HG03159 (cell line): ENCODE data around the gene DYRK3.
"Not testable (repeated sequence)": the region's sequence is repeated elsewhere in the genome, so short reads cannot be mapped to it uniquely, and the experiment has no call there.

Experiments
- ATAC-seq: cut with Tn5 transposase; IDR thresholded peaks from one replicate; pipeline ENCODE4 v1.9.1; 2021; ENCODE audit warnings: mild to moderate bottlenecking, moderate library complexity; ENCODE audit not compliant: unreplicated experiment

Gene DYRK3

DNA sequence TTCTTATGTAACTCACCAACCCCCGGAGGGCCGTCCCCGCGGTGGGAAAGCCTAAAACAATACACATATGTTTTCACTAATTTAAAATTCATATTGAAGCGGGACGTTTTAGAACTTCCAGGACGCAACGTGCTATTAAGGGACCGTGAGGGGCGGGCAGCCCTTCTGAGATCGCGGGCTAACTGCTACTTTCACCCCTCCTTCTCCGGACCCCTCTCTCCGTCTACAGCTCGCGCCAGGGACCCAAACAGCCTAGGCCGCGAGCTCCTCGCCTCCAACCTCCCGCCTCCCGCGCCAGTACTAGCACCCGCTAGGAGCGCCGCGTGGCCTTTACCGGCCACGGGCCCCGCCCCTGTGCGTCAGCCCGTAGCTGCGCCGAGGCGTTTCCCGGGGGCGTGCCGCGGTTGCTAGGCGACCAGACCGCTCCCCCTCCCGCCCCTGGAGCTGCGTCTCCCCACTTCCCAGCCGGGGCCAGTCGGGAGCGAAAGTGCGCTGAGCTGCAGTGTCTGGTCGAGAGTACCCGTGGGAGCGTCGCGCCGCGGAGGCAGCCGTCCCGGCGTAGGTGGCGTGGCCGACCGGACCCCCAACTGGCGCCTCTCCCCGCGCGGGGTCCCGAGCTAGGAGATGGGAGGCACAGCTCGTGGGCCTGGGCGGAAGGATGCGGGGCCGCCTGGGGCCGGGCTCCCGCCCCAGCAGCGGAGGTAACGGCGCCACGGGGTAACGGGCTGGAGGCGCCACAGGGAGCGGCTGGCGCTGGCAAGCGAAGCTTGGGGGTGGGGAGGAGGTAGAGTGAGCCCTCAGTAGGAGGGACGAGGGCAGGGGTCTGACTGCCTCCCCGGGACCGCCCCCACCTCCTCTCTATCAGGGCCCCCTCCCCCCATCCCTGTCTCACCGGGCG, at the start of gene DYRK3:
Gene DYRK3 (plus strand): TSS at position 457 of the 898 bp plus-strand sequence. CDS start 168 bp downstream, at position 625.
- peak; percentile 87 for ATAC-seq

DNA sequence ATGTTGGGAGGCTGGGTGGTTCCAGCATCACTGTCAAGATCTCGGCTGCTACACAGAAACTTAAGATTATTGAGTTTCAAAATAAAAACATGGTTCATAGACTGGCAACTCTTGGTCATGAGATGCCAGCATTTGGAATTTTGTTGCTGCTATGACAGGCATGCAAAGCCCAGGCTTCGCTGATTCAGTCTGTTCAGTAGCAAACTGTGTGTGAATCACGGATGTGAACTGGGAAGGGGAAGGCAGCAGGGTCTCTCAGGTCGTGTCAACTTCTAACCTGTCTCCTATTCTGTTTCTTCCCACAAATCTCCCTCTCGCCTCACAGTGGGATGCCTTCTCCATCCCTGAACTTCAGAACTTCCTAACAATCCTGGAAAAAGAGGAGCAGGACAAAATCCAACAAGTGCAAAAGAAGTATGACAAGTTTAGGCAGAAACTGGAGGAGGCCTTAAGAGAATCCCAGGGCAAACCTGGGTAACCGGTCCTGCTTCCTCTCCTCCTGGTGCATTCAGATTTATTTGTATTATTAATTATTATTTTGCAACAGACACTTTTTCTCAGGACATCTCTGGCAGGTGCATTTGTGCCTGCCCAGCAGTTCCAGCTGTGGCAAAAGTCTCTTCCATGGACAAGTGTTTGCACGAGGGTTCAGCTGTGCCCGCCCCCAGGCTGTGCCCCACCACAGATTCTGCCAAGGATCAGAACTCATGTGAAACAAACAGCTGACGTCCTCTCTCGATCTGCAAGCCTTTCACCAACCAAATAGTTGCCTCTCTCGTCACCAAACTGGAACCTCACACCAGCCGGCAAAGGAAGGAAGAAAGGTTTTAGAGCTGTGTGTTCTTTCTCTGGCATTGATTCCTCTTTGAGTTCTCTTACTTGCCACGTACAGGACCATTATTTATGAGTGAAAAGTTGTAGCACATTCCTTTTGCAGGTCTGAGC, 48.6 kb upstream of the DYRK3 start:
- ATAC-seq, result no peak

DNA sequence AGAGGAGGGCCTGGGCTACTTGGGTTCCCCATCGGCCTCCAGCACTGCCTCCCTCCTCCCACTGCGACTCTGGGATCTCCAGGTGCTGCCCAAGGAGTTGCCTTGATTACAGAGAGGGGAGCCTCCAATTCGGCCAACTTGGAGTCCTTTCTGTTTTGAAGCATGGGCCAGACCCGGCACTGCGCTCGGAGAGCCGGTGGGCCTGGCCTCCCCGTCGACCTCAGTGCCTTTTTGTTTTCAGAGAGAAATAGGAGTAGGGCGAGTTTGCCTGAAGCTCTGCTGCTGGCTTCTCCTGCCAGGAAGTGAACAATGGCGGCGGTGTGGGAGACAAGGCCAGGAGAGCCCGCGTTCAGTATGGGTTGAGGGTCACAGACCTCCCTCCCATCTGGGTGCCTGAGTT, 47.4 kb upstream of the DYRK3 start:
- ATAC-seq, result no peak

DNA sequence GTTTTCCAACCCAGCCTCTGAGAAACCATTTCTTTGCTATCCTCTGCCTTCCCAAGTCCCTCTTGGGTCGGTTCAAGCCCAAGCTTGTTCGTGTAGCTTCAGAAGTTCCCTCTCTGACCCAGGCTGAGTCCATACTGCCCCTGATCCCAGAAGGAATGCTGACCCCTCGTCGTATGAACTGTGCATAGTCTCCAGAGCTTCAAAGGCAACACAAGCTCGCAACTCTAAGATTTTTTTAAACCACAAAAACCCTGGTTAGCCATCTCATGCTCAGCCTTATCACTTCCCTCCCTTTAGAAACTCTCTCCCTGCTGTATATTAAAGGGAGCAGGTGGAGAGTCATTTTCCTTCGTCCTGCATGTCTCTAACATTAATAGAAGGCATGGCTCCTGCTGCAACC, 46.8 kb upstream of the DYRK3 start:
- ATAC-seq, result no peak

DNA sequence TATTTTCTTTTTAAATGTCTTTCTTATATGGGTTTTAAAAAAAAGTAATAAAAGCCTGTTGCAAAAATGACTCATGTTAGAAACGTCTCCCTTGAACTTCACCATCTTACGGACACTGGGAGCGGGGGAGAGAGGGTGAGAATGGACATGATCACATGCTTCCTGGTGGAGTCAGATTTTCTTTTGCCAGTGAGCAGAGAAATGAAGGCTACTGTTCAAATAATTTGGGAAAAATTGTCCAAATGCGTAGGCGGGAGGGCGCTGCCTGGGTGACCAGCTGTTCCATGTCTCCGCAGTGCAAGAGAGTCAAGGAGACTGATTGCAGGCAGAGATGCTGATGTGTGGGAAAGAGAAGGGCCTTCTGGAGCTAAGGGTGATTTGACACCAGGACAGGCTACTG, 46.1 kb upstream of the DYRK3 start:
- no peak for ATAC-seq

DNA sequence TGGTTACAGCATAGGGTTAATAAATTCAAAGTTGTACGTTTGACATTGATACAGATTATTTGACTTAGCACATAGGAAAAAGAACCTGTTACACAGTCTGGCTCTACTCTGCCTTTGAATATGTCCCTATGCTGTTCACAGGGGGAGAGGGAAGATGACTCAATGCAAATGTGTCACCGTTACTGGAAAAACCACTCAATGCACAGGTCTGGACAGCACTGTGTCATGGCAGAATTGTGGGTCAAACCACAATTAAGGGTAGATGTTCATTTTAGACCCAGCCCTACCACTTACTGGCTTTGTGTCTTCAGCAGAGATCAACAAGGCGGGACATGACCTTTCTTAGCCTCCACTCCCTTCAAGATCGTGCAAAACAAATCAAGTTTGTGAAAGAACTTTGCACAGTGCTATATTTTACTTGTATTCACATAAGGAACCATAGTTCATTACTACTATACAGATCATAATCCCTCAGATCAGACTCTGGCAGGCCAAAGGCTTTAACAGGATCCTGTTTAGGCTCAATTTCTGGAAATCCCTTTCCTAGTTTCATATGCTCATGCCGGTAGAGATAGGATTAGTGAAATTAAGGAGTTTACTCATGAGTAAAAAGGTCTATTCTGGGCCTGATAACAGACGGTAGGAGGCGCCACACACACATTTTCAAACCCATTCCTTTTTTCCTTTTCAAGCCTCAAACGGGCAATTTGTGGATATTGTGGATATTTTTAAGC, 45.1 kb upstream of the DYRK3 start:
- peak; percentile 53 for ATAC-seq

DNA sequence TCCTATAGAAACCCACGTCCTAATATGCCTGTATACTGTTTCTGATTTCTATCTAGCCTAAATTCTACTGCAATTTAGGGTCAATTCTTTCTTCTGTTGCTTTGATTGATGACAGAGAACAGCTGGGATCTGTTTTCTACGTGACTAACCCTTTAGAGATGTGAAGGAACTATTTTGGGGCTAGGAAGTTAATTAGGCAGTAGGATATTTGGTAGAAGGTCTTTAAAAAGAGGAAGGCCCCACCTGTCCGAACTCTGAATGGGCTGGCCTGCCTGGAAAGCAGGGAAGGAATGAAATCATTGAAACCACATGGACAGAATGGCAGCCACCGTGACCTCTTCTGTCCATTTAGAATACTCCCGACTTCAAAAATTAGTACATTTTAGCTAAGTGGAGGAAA, 44.1 kb upstream of the DYRK3 start:
- no peak for ATAC-seq

DNA sequence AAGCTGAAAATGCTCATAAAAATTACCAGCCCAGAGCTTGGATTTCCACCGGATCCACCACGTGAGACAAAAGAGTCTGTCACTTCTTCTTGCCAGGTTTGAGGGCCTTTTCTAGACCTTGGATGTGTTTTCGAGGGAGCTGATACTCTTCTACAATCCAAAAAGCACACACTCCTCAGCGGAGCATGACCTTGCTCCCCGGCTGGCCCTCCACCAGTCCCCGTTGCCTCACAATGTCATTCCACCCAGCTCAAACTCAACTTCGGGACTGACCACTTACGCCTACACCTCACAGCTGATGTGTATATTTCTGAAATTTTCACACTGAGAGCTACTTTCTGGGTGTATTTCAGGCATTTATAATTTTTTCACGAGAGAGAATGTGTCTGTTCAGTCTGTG, 43.6 kb upstream of the DYRK3 start:
- no peak for ATAC-seq

DNA sequence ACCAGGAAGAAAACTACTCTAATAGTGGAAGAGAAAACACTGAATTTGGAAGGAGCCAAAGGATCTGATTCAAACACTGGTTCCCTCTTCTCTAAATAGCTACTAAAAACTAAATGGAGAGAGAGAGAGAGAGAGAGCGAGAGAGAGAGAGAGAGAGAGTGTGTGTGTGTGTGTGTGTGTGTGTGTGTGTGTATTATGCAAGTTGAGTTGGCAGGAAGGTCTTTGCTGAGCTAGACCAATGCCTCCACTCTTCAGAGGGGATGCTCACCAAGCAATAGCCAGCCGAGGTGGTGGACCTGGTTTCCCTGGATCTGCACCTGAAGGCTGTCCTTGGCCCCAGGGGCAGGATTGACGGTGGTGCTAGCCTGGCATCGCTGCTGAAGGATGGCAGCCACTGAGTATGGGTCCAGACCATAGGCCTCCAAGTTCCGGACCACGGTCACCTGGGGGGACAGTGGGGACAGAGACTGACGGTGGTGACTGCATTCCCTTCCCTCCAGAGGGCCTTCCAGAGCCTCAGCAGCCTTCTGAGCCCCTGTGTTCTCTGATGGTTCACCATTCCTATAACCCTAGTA, 41.9 kb upstream of the DYRK3 start:
- no peak for ATAC-seq

DNA sequence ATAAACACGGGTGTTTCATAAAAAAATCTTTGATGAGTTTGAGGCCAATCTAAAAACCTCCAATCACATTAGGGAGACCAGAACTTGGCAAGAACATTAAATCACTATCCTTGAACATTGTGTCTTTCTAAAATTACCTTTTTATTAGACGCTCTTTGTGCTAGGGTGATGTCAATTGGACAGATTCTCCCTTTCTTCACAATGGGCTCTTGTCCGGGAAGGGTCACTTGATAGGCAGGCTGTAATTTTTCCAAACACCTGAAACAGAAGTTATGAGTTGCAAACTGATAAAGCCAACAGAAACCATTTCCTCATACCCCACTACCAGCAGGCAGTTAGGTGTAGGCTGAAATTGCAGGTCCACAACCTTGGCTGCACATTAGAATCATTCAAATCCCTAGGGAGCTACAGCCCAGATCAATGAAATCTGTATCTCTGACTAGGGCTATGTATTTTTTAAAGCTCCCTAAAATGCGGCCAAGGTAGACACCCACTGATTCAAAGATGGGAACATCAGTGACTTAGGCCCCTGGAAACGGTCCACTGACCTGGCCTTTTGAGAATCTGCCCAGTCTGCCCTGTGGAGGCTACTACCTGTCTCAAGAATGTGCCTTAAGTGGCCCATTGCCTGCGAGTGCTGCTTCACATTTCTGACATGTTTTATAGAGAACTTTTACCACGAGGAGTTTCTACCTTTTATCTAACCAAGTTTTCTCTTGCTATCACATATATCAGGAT, 39.6 kb upstream of the DYRK3 start:
- no peak for ATAC-seq

DNA sequence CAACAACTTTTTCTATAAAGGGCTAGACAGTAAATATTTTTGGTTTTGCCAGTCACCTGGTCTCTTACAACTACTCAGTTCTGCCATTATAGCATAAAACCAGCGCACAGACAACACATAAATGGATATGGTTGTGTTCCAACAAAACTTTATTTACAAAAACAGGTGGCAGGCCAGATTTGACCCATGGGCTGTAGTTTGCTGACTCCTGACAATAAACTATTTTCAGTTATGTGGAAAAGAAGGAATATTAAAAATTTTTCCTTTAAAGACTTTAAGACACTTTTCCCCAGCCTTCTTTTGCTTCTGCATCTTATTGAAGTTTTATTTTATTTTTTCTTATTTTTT, 39.0 kb upstream of the DYRK3 start:
- ATAC-seq, result no peak

DNA sequence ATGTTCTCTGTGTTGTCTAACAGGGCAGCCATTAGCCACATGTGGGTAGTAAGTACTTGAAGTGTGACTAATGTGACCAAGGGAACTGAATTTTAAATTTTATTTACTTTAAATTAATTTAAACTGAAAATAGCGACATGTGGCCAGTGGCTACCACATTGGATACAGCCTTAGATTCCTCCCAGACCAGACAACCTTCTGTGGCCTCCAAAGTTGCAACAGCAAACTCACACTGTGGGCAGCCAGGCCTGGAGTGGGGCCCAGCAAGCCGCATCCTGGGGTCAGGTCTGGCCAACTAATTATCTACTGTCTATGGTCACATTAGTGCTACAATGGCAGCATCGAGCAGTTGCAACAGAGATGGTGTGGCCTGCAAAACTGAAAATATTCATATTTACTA, 34.8 kb upstream of the DYRK3 start:
- no peak for ATAC-seq

DNA sequence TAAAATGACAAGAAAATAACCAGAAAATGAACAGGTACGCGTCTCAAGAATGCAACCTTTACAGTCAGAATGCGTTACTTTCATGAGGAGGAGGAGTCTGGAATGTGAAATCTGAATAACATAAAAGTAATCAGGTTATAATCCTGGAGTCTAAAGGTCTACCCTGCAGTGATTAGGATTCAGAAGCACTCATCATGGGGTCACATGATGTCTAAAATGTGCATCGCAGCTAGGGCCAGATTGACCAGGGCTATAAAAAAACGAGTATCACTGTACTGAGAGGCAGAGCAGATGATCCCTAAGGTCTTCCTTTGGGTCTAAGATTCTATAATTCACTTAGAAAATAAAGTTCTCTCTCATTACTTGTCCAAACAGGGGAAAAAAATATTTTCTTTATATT, 30.5 kb upstream of the DYRK3 start:
- ATAC-seq, result no peak

DNA sequence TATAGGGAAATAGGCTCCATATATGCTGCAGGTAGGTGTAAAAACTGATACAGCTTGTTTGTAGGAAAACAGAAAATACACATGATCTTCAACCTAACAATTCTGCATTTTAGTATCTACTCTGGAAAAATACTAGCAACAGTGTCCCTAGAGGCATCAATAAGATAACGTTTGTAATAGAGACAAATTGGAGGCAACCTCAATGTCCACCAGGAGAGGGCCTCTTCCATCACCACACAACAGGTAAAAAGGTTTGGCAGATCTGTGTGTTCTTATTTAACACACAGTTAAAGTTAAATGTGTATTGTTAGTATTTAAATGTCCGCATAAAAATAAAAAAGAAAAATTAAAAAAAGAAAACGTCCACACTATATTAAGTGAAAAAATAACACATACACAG, 28.5 kb upstream of the DYRK3 start:
- ATAC-seq, result peak; percentile 41

DNA sequence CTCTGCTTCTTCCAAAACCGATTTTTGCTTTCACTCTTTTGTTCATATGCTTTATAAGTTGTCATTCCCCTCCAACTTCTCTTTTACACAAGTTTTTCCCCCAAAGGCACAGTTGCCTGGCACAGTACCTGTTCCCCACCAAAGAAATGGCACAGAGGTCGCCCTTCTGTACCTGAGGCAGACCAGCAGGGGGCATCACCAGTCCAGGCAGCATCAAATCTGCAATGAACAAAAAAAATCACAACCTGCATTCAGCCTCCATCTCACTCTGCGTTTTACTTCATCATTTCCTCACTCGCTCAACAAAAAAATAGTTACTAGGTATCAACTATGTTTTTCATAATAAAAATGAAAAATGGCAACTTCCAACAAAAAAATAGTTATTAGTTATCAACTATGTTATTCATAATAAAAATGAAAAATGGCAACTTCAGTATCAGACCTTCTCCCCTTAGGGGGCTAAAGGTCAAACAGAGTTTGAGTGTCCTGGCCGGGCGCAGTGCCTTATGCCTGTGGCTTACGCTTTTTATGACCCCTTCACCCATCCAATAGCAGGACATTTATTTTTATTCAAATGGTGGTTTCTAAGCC, 27.1 kb upstream of the DYRK3 start:
- ATAC-seq, result no peak

DNA sequence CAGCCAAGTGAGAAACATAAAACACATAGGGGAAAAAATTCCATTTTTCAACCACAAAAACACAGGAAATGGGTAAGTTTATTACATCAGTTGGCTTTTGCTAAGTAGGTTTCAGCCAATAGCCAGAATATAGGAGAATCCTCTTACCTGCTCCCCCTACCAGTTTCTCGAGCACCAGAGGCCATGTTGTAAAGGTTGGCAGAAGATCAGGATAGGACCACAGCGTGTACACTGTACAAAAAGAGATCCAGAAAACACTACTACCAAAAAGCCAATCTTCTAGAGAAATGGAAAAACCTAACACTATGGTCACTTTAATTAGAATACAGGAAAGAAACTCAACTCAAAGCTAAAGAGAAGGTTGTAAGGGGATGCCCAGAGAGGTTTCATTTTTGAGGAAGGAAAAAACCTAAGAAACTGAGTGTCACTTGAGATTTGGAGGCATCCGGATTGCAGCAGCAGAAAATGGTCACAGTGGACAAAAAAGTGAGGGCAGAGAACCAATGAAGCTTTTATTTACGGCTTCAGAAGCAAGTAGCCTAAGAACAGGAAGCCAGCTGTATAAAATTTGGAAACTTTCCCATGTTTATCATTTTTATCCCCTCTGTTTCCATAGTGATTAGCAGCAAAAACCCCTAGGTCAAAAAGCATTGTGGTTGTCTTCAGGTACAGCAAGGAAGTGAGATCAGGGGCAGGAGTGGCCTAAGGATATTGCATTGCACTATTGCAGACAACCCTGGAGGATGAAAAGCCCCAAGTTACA, 25.9 kb upstream of the DYRK3 start:
- no peak for ATAC-seq

DNA sequence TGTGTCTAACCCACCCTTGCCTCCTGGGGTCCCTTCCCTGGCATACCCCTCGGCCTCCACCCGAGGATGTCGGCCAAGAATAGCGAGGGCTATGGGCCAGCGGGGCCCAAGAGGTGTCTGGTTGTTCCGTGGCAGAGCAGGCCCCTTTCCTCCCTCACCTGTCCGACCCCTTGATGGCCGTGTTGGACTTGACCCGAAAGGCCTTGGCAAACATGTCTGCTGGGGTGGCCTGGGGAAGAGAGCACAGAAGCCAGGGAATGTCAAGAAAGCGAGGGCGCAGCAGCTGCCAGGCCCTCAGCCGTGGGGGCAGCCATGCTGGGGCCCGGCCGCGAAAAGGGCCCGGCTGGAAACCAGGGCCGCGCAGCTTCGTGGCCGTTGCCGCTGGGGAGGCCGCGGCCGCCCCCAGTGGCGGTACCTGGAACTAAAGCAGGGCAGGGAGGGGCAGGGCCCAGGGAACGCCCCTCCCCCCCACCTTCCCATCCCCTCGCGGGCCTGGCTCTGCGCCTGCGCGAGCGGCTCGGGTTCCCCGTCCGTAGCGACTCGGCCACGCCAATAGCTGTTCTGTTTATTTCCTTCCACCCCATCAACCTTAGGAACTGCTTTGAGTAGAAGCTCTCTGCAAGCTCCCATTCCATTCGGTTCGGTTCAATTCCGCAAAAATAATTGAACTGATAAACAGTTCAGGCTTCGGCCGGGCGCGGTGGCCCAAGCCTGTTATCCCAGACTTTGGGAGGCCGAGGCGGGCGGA, 23.0 kb upstream of the DYRK3 start, which contains the start of gene EIF2D:
Gene EIF2D (minus strand): TSS at position 337 of the 748 bp plus-strand sequence. CDS start 123 bp downstream, at position 214.
- peak; percentile 85 for ATAC-seq

DNA sequence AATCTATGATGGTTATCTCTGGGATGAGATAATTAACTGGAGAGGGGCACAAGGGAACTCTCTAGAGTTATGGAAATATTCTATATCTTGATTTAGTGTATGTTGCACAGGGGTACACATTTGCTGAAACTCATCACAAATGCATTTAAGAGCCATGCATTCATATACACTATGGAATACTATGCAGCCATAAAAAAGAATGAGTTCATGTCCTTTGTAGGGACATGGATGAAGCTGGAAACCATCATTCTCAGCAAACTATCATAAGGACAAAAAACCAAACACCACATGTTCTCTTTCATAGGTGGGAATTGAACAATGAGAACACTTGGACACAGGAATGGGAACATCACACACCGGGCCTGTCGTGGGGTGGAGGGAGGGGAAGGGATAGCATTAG, 8.9 kb upstream of the DYRK3 start:
- ATAC-seq, result not testable (repeated sequence)
